OCI-LY7 (cell line): ENCODE results near the gene RBM23. TPM values are rescaled to one million over a fixed set of nuclear protein-coding genes. Genes with fewer than 3 reads are reported as not detected.
"Not testable (repeated sequence)": the region's sequence is repeated elsewhere in the genome, so short reads cannot be mapped to it uniquely, and the experiment has no call there.

Experiments
- BruUV-seq: library from RNA; stranded (reverse); fragments of 400-500 nt; replicated peaks from 2 replicates; lab custom pipeline; 2021; lab: Mats Ljungman, UMichigan
- CTCF ChIA-PET: fragments of 300-600 bp; sonication (Branson Sonifier 250); formaldehyde crosslinking; loops from one replicate; lab custom pipeline; 2022; ENCODE audit warnings: antibody characterized with exemption; ENCODE audit not compliant: unreplicated experiment; lab: Charles Lee
- POLR2A ChIA-PET: fragments of 300-600 bp; sonication (Branson Sonifier 250); formaldehyde crosslinking; loops from one replicate; lab custom pipeline; 2022; ENCODE audit warnings: antibody characterized with exemption; lab: Charles Lee
- DNase-seq: peaks from one replicate; pipeline ENCODE4 v3.0.0-alpha.2; 2015; ENCODE audit warnings: low spot score
- H2AFZ ChIP-seq: fragments of 200-600 bp; sonication (generic), shearing (Covaris generic); 2 replicates; pipeline ENCODE4 v1.6.1; 2014; ENCODE audit warnings: mild to moderate bottlenecking, antibody characterized with exemption, low read length, moderate library complexity
- H3K27ac ChIP-seq: fragments of 200-600 bp; sonication (generic); 2 replicates; pipeline ENCODE4 v1.5.1; 2014; ENCODE audit warnings: mixed run types, low read depth, mild to moderate bottlenecking, moderate library complexity, low read length, inconsistent platforms; ENCODE audit not compliant: poor library complexity, severe bottlenecking
- H3K36me3 ChIP-seq: fragments of 200-600 bp; sonication (generic); 2 replicates; pipeline ENCODE4 v1.6.1; 2014; ENCODE audit warnings: mild to moderate bottlenecking, antibody characterized with exemption, low read length, moderate library complexity, mixed read lengths; ENCODE audit not compliant: insufficient read depth
- H3K4me1 ChIP-seq: fragments of 200-600 bp; sonication (generic); 2 replicates; pipeline ENCODE4 v1.5.1; 2014; ENCODE audit warnings: mild to moderate bottlenecking, low read length; ENCODE audit not compliant: insufficient read depth, poor library complexity, severe bottlenecking
- H3K4me2 ChIP-seq: fragments of 200-600 bp; sonication (generic); 2 replicates; pipeline ENCODE4 v1.6.1; 2014; ENCODE audit warnings: mild to moderate bottlenecking, low read length
- H3K4me3 ChIP-seq: fragments of 200-600 bp; sonication (generic); 2 replicates; pipeline ENCODE4 v1.5.1; 2014; ENCODE audit warnings: mild to moderate bottlenecking, low read depth, low read length; ENCODE audit not compliant: poor library complexity, severe bottlenecking
- H3K79me2 ChIP-seq: fragments of 200-600 bp; sonication (generic); 2 replicates; pipeline ENCODE4 v1.6.1; 2016; ENCODE audit warnings: low read depth, mild to moderate bottlenecking, low read length, moderate library complexity, mixed read lengths; ENCODE audit not compliant: insufficient read depth
- H3K9me2 ChIP-seq: fragments of 200-600 bp; sonication (generic); 2 replicates; pipeline ENCODE4 v1.6.1; 2016; ENCODE audit warnings: mild to moderate bottlenecking, low read length, mixed read lengths; ENCODE audit not compliant: insufficient read depth
- H3K9me3 ChIP-seq: fragments of 200-600 bp; sonication (generic); 2 replicates; pipeline ENCODE4 v1.6.1; 2014; ENCODE audit warnings: mild to moderate bottlenecking, mixed run types, low read length, mixed read lengths
- H4K20me1 ChIP-seq: fragments of 200-600 bp; sonication (generic); 2 replicates; pipeline ENCODE4 v1.6.1; 2014; ENCODE audit warnings: mild to moderate bottlenecking, antibody characterized with exemption, low read length, moderate library complexity, mixed read lengths; ENCODE audit not compliant: insufficient read depth
- EZH2phosphoT487 ChIP-seq: fragments of 200-600 bp; sonication (generic); IDR thresholded peaks from 2 replicates; pipeline ENCODE4 v1.6.1; 2018; ENCODE audit warnings: low read depth, borderline replicate concordance, mild to moderate bottlenecking, mixed run types, antibody characterized with exemption, low read length, moderate library complexity, mixed read lengths
- intact Hi-C: fragments of 100-400 bp; cut with micrococcal nuclease; formaldehyde crosslinking; loops from one replicate; pipeline ENCODE4 v1.10.0; 2022; ENCODE audit not compliant: unreplicated experiment
- total RNA-seq, 2 experiments: library from RNA; depleted of rRNA in 1 of 2; stranded (reverse); fragments of >200 nt in 1 of 2; shearing (Covaris generic) in 1 of 2; gene quantifications; 2 replicates each; pipeline ENCODE4 v1.2.3, GENCODE V29; 2014 to 2022
- TF ChIP-seq, protein P1 (sequence below): fragments of 200-600 bp; sonication (generic); conservative IDR thresholded peaks from 2 replicates; pipeline ENCODE4 v1.5.1; 2014; ENCODE audit warnings: mild to moderate bottlenecking, antibody characterized with exemption, low read length, moderate library complexity, mixed read lengths

Gene RBM23
- total RNA-seq, 2 experiments from 2014 or later = 81.0 to 90.1 TPM

DNA sequence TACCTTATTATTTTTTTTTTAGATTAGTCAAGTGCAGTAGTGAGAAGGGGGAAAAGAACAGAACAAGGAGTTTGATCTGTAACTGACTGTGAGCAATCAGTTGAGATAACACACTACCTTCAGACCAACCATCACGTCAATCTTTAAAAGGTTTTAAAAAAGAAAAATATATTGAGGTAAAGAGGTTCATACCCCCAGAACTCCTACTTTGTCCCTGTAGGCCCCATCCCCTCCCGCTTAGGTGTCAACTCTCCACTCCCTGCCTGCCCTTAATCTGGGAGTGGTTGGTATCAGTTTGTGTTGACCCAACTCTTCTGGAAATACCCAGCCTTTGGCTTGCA, 66.4 kb downstream of the RBM23 start:
- H3K27ac ChIP-seq = no peak overlapping the region
- H3K9me2 ChIP-seq = no peaks in the 10 kb centered on the region
- peaks cover 19% of the 10 kb centered on the region for H3K4me1 ChIP-seq
- H2AFZ ChIP-seq = peak overlapping the region; percentile 98
- no peak for TF ChIP-seq EZH2phosphoT487
- POLR2A ChIA-PET = interaction anchor here (0.6 to 6.0 kb wide), 8 partner anchors 18 to 287 kb away, joined by 3 to 42 read pairs (median 3); partner anchors contain the start of gene OXA1L
- intact Hi-C loops = loop anchor here (5.0 kb wide), 1 partner anchor 265 kb away; the partner anchor contains the start of gene DAD1
- H3K79me2 ChIP-seq = no peaks in the 10 kb centered on the region
- no peak overlapping the region for H3K4me3 ChIP-seq
- no peak for DNase-seq
- no peaks in the 10 kb centered on the region for H4K20me1 ChIP-seq
- BruUV-seq = no TSS peak
- H3K36me3 ChIP-seq = no peaks in the 10 kb centered on the region
- CTCF ChIA-PET = interaction anchor here (1.0 to 1.8 kb wide), 8 partner anchors 22 to 280 kb away, joined by 3 to 15 read pairs (median 4); partner anchors contain the start of gene MRPL52
- peak overlapping the region; percentile 86 for H3K4me2 ChIP-seq
- H3K9me3 ChIP-seq = no peaks in the 10 kb centered on the region

DNA sequence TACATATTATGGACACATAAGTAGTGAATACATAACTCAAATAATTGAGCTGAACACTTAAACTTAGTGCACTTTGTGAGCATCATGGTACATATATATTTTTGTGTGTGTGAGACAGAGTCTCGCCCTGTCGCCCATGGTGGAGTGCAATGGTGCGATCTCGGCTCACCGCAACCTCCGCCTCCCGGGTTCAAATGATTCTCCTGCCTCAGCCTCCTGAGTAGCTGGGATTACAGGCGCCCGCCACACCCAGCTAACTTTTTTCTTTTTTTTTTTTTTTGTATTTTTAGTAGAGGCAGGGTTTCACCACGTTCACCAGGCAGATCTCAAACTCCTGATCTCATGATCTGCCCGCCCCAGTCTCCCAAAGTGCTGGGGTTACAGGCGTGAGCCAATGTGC, 66.8 kb downstream of the RBM23 start:
- H3K79me2 ChIP-seq, H3K36me3 ChIP-seq, H3K4me3 ChIP-seq, H3K9me3 ChIP-seq, BruUV-seq, H3K27ac ChIP-seq, H3K9me2 ChIP-seq, H3K4me2 ChIP-seq, H4K20me1 ChIP-seq, DNase-seq: not testable (repeated sequence)
- Histone ChIP-seq H2AFZ (peak overlapping the region; percentile 1; the same call in 1 of the 2 replicates), H3K4me1 (peaks cover 19% of the 10 kb centered on the region)
- intact Hi-C loops = loop anchor here (5.0 kb wide), 1 partner anchor 265 kb away; the partner anchor contains the start of gene DAD1
- CTCF ChIA-PET = interaction anchor here (0.5 to 1.8 kb wide), 8 partner anchors 22 to 253 kb away, joined by 3 to 15 read pairs (median 4); partner anchors contain the start of gene MRPL52
- POLR2A ChIA-PET = interaction anchor here (0.6 to 6.0 kb wide), 8 partner anchors 18 to 287 kb away, joined by 3 to 42 read pairs (median 4); partner anchors contain the start of gene OXA1L

DNA sequence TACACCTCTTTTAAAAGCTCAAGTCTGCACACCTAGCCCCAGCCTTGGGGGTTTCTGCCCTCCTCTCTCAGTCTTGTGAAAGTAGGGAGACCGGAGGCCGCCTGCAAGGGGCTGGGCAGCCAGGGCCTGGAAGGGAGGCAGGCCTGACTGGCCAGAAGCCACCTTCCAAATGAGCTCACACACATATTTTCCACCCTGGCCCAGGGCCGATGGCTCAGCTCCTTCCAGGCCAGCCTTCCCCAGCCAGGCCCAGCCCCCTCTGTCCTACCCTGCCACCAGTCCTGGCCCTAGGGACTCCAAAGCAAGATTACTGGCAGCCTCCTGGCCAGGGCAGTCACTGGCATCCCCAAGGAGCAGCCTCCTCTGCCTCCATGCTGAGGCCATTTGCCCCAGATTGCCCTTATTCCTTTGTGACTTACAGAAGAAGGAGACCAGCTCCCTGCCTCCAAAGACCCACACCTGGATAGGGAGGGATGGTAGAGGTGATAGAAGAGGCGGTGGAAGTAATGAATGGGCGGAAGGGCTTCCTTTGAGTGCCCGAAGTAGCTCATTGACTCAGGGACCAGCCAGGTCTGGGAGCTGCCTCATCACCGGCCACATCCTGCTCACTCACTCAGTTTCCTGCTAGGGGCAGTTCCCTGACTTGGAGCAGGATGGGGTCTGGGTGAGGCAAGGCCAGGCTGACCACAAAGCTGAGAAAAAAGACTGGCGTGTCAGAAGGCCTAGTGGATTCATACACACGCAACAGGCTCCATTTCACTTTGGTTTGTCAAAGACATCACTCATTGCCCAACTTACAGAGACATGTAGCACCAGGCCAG, 67.8 kb downstream of the RBM23 start:
- TF ChIP-seq, protein P1, sequence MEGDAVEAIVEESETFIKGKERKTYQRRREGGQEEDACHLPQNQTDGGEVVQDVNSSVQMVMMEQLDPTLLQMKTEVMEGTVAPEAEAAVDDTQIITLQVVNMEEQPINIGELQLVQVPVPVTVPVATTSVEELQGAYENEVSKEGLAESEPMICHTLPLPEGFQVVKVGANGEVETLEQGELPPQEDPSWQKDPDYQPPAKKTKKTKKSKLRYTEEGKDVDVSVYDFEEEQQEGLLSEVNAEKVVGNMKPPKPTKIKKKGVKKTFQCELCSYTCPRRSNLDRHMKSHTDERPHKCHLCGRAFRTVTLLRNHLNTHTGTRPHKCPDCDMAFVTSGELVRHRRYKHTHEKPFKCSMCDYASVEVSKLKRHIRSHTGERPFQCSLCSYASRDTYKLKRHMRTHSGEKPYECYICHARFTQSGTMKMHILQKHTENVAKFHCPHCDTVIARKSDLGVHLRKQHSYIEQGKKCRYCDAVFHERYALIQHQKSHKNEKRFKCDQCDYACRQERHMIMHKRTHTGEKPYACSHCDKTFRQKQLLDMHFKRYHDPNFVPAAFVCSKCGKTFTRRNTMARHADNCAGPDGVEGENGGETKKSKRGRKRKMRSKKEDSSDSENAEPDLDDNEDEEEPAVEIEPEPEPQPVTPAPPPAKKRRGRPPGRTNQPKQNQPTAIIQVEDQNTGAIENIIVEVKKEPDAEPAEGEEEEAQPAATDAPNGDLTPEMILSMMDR = no peak
- TF ChIP-seq EZH2phosphoT487 = no peak
- Histone ChIP-seq H3K27ac (no peak overlapping the region), H4K20me1 (no peaks in the 10 kb centered on the region), H3K36me3 (no peaks in the 10 kb centered on the region), H3K9me3 (no peaks in the 10 kb centered on the region), H3K4me2 (no peak overlapping the region), H3K79me2 (no peaks in the 10 kb centered on the region), H3K9me2 (no peaks in the 10 kb centered on the region), H2AFZ (peak overlapping the region; percentile 1; the same call in 1 of the 2 replicates), H3K4me1 (peaks cover 19% of the 10 kb centered on the region), H3K4me3 (no peak overlapping the region)
- POLR2A ChIA-PET = interaction anchor here (0.5 to 6.0 kb wide), 12 partner anchors 17 to 291 kb away, joined by 3 to 42 read pairs (median 4); partner anchors contain the start of gene OXA1L
- no TSS peak for BruUV-seq
- CTCF ChIA-PET = interaction anchor here (0.5 to 1.4 kb wide), 3 partner anchors 24 to 252 kb away, joined by 3 read pairs; no protein-coding TSS in a partner anchor
- no peak for DNase-seq
- intact Hi-C loops = loop anchor here (5.0 kb wide), 1 partner anchor 264 kb away; the partner anchor contains the start of gene DAD1
